T-helper 22 cell (primary cell): ENCODE measurements around the gene PTGES2.
A peak's percentile ranks its signal among the peaks of the same experiment; 100 is the strongest.

Source experiments
- DNase-seq: peaks from one replicate; pipeline ENCODE4 v3.0.0-alpha.2; 2020; ENCODE audit warnings: low read depth

PTGES2 gene

GRCh38 chr9:128127568-128127989 is at the start of gene PTGES2:
PTGES2 (minus strand) TSS chr9:128127729; CDS start chr9:128127717, 12 bp downstream.
- peak; percentile 72 for DNase-seq

- no peak for DNase-seq
Measured at GRCh38 chr9:128175726-128176125, 48.2 kb upstream of the PTGES2 start.

- no peak for DNase-seq
Measured at GRCh38 chr9:128175102-128175563, 47.6 kb upstream of the PTGES2 start.

- DNase-seq, result no peak
Measured at GRCh38 chr9:128174062-128174461, 46.5 kb upstream of the PTGES2 start.

- DNase-seq, result no peak
Measured at GRCh38 chr9:128169925-128170324, 42.4 kb upstream of the PTGES2 start.

GRCh38 chr9:128169492-128169891 is 42.0 kb upstream of the PTGES2 start:
- no peak for DNase-seq

GRCh38 chr9:128168731-128169308 is 41.3 kb upstream of the PTGES2 start:
- no peak for DNase-seq

- DNase-seq, result no peak
Measured at GRCh38 chr9:128167209-128167608, 39.7 kb upstream of the PTGES2 start.

- no peak for DNase-seq
Measured at GRCh38 chr9:128166169-128166568, 38.6 kb upstream of the PTGES2 start.

- DNase-seq, result no peak
Measured at GRCh38 chr9:128164307-128164885, 36.9 kb upstream of the PTGES2 start.

GRCh38 chr9:128163523-128164306 is 36.2 kb upstream of the PTGES2 start:
- DNase-seq, result no peak

- no peak for DNase-seq
Measured at GRCh38 chr9:128163027-128163515, 35.5 kb upstream of the PTGES2 start.

GRCh38 chr9:128162215-128163026 is 34.9 kb upstream of the PTGES2 start:
- no peak for DNase-seq

- DNase-seq, result no peak
Measured at GRCh38 chr9:128161215-128161902, 33.8 kb upstream of the PTGES2 start.

- DNase-seq, result no peak
Measured at GRCh38 chr9:128160603-128160987, 33.1 kb upstream of the PTGES2 start.

GRCh38 chr9:128159784-128160602 is 32.5 kb upstream of the PTGES2 start, which contains the start of gene BBLN:
BBLN (plus strand) TSS chr9:128160265; CDS start chr9:128160408, 143 bp downstream.
- peak; percentile 83 for DNase-seq

- peak; percentile 61 for DNase-seq
Measured at GRCh38 chr9:128159522-128159783, 31.9 kb upstream of the PTGES2 start.

- DNase-seq, result no peak
Measured at GRCh38 chr9:128155736-128156500, 28.4 kb upstream of the PTGES2 start.

GRCh38 chr9:128153947-128154695 is 26.6 kb upstream of the PTGES2 start:
- DNase-seq, result no peak
